Measurements from ENCODE around the gene SEMA3F.

- no peak for TF ChIP-seq CTCF (IDR thresholded peaks at IDR 0.05 in 4 of 5, conservative IDR thresholded peaks at IDR 0.05 in 1 of 5)
- no peak for TF ChIP-seq POLR2A (IDR thresholded peaks at IDR 0.05)
Measured at GRCh38 chr3:50230104-50230793, 75.1 kb downstream of the SEMA3F start.

Measured in gastrocnemius medialis (tissue), 4 donors.